GM12873 (cell line): ENCODE data around the gene SLC9A4.

Experiments
- CTCF ChIP-seq: IDR thresholded peaks from 2 replicates; pipeline ENCODE4 v1.5.1; 2012; ENCODE audit warnings: low read depth, mild to moderate bottlenecking, moderate library complexity, low read length, control low read depth; ENCODE audit not compliant: insufficient read depth; ENCODE audit errors: missing control alignments

Gene SLC9A4

GRCh38 chr2:102581911-102582310 is 108.9 kb downstream of the SLC9A4 start:
- TF ChIP-seq CTCF = no peak

GRCh38 chr2:102582845-102583244 is 109.8 kb downstream of the SLC9A4 start:
- no peak for TF ChIP-seq CTCF
